Brain microvascular endothelial cell (primary cell): ENCODE data around the gene ACTN1.

Source experiments
- DNase-seq: peaks from one replicate; pipeline ENCODE4 v3.0.0-alpha.2; 2020
- H3K27ac ChIP-seq: fragments of 250-450 bp; sonication (Bioruptor Pico); 2 replicates; pipeline ENCODE4 v1.5.1; 2020; ENCODE audit warnings: mild to moderate bottlenecking, moderate library complexity
- H3K27me3 ChIP-seq: fragments of 250-450 bp; sonication (Bioruptor Pico); replicated peaks from 2 replicates; pipeline ENCODE4 v1.5.1; 2020; ENCODE audit warnings: mild to moderate bottlenecking
- H3K36me3 ChIP-seq: fragments of 250-450 bp; sonication (Bioruptor Pico); replicated peaks from 2 replicates; pipeline ENCODE4 v1.5.1; 2020; ENCODE audit warnings: mild to moderate bottlenecking
- H3K4me3 ChIP-seq: 2 replicates; pipeline ENCODE4 v1.5.1; 2011; ENCODE audit warnings: low read depth, mild to moderate bottlenecking, control low read depth, low read length, moderate library complexity
- CTCF ChIP-seq: IDR thresholded peaks from 2 replicates; pipeline ENCODE4 v1.5.1; 2011; ENCODE audit warnings: low read depth, mild to moderate bottlenecking, moderate library complexity, low read length, control low read depth, inconsistent platforms; ENCODE audit errors: missing control alignments
- in situ Hi-C: cut with HindIII; loops from 2 replicates; pipeline ENCODE4 v1.10.0; 2017; ENCODE audit warnings: low sequenced_read_pairs, low pct_ligation_motif_present

ACTN1 gene

GRCh38 chr14:68946489-68946822, 32.6 kb downstream of the ACTN1 start:
- H3K27ac ChIP-seq = peak overlapping the region; percentile 34
- H3K4me3 ChIP-seq = no peak overlapping the region
- H3K27me3 ChIP-seq = no peaks in the 10 kb centered on the region
- DNase-seq = no peak
- H3K36me3 ChIP-seq = peaks cover 19% of the 10 kb centered on the region
- in situ Hi-C loops = no loop called here
- TF ChIP-seq CTCF = no peak

- Histone ChIP-seq H3K27ac (peak overlapping the region; percentile 34), H3K27me3 (no peaks in the 10 kb centered on the region), H3K4me3 (no peak overlapping the region), H3K36me3 (peaks cover 17% of the 10 kb centered on the region)
- in situ Hi-C loops = no loop called here
- TF ChIP-seq CTCF = no peak
- DNase-seq = no peak
Measured at GRCh38 chr14:68945585-68946488, 33.3 kb downstream of the ACTN1 start.

- no peak for TF ChIP-seq CTCF
- H3K36me3 ChIP-seq = peaks cover 14% of the 10 kb centered on the region
- DNase-seq = no peak
- no peaks in the 10 kb centered on the region for H3K27me3 ChIP-seq
- in situ Hi-C loops = no loop called here
- H3K27ac ChIP-seq = no peak overlapping the region
- no peak overlapping the region for H3K4me3 ChIP-seq
Measured at GRCh38 chr14:68945190-68945584, 33.9 kb downstream of the ACTN1 start.

- no peak for TF ChIP-seq CTCF
- no peak for DNase-seq
- H3K4me3 ChIP-seq = no peak overlapping the region
- peak overlapping the region; percentile 90 for H3K27ac ChIP-seq
- H3K36me3 ChIP-seq = peaks cover 14% of the 10 kb centered on the region
- in situ Hi-C loops = no loop called here
- H3K27me3 ChIP-seq = no peaks in the 10 kb centered on the region
Measured at GRCh38 chr14:68944162-68944561, 34.9 kb downstream of the ACTN1 start.

- TF ChIP-seq CTCF = no peak
- in situ Hi-C loops = no loop called here
- Histone ChIP-seq H3K36me3 (peaks cover 14% of the 10 kb centered on the region), H3K4me3 (no peak overlapping the region), H3K27ac (peak overlapping the region; percentile 90), H3K27me3 (no peaks in the 10 kb centered on the region)
- no peak for DNase-seq
Measured at GRCh38 chr14:68943107-68943506, 36.0 kb downstream of the ACTN1 start.
